Heart left ventricle (tissue), 16 donors: ENCODE measurements around the gene RPL38. TPM values are rescaled to one million over a fixed set of nuclear protein-coding genes. Genes with fewer than 3 reads are reported as not detected.

Experiments used
- ATAC-seq, 4 donors: fragments of 200-7000 bp; cut with Tn5 transposase; one replicate each; pipeline ENCODE4 v1.9.1; 2020 to 2022; ENCODE audit warnings: moderate library complexity in 4 of 4, mild to moderate bottlenecking in 3 of 4, moderate number of reproducible peaks in 1 of 4
- DNase-seq, 5 donors: peaks; one replicate each; pipeline ENCODE4 v3.0.0-alpha.2; 2020
- H3K27ac ChIP-seq, 12 donors: fragments of 200-600 bp; sonication (generic) in 4 of 12; one replicate each; pipeline versions ENCODE4 v1.5.0 to v1.8.0; 2016 to 2022; ENCODE audit warnings: mild to moderate bottlenecking in 2 of 12
- H3K27me3 ChIP-seq, 9 donors: fragments of 200-600 bp; sonication (generic) in 2 of 9; one replicate each; pipeline versions ENCODE4 v1.5.1 to v1.8.0; 2016 to 2022; ENCODE audit warnings: mild to moderate bottlenecking in 3 of 9
- H3K36me3 ChIP-seq, 9 donors: fragments of 200-600 bp; sonication (generic) in 2 of 9; one replicate each; pipeline versions ENCODE4 v1.5.0 to v1.8.0; 2018 to 2022; ENCODE audit warnings: mild to moderate bottlenecking in 2 of 9
- H3K4me1 ChIP-seq, 12 donors: fragments of 200-600 bp; sonication (generic) in 4 of 12; one replicate each; pipeline versions ENCODE4 v1.5.0 to v1.8.0; 2016 to 2022; ENCODE audit warnings: mild to moderate bottlenecking in 3 of 12
- H3K4me3 ChIP-seq, 12 donors: fragments of 200-600 bp; sonication (generic) in 4 of 12; one replicate each; pipeline versions ENCODE4 v1.5.0 to v1.8.0; 2017 to 2022; ENCODE audit warnings: mild to moderate bottlenecking in 9 of 12, moderate library complexity in 4 of 12
- H3K9me3 ChIP-seq, 12 donors: fragments of 200-600 bp; sonication (generic) in 4 of 12; one replicate each; pipeline versions ENCODE4 v1.5.0 to v1.8.0; 2016 to 2022; ENCODE audit warnings: mild to moderate bottlenecking in 1 of 12
- CTCF ChIP-seq, 12 donors: fragments of 200-600 bp; sonication (generic) in 4 of 12; IDR thresholded peaks; one replicate each; pipeline versions ENCODE4 v1.5.0 to v1.8.0; 2018 to 2022; ENCODE audit warnings: antibody characterized with exemption in 12 of 12, mild to moderate bottlenecking in 5 of 12
- POLR2A ChIP-seq, 2 donors: fragments of 450-650 bp; IDR thresholded peaks; one replicate each; pipeline ENCODE4 v1.6.1; 2017; ENCODE audit warnings: antibody characterized with exemption in 2 of 2, mild to moderate bottlenecking in 2 of 2, moderate library complexity in 2 of 2
- WGBS, 4 donors: extraction: QIAGEN DNeasy Blood & Tissue Kit in 2 of 4; methylation state at CpG; one replicate each; pipeline versions ENCODE4 v1.1.5 to v1.1.7; 2013 to 2018; 5-methylcytosine and 5-hydroxymethylcytosine counted together
- intact Hi-C, 10 donors: fragments of 100-400 bp; cut with DNase I; formaldehyde crosslinking; loops; one replicate each; pipeline versions ENCODE4 v1.11.1 to v1.14.2; 2022
- polyA plus RNA-seq, 2 donors: library from polyadenylated mRNA; stranded (reverse); fragments of 200-250 nt; gene quantifications; one replicate each; pipeline ENCODE4 v1.2.3, GENCODE V29; 2013
- total RNA-seq, 9 donors: library from RNA; depleted of rRNA in 2 of 9; stranded (reverse); fragments of >200 nt in 2 of 9; fragmentation: NEBNext Ultra II Directional in 3 of 9; extraction: Animal tissue kit (Norgen Biotek cat#: 25700) in 3 of 9; gene quantifications; one replicate each; pipeline versions ENCODE4 v1.1.0 to v1.2.4, GENCODE V29; 2016 to 2023
- donor health status: ischemic (EF 13 %, LVEDD 7.1; RV severe dilation, severe dysfunction).
- donor health status: healthy with polysubstance abuse.
- donor health status: DM: no; HTN: yes; CAD: no.
- donor health status: DM: no; HTN: no; CAD: no.
- donor health status: ischemic (EF 25% LVEDD 6.9; RV normal size, moderate dysfunction).
- donor health status: ischemic (EF 25% LVEDD 5.7; RV mildly dilated, moderate dysfunction).
- donor health status: healthy.
- donor health status: DM: yes; HTN: yes; CAD: no.
- donor health status: ischemic (EF 35%, LVEDD 5.7; RV mildly dilated, moderate dysfunction).
- donor health status: nonischemic (EF 11% LVEDD 7.7; RV severe dilation, severe dysfunction).
- donor health status: DM: yes; HTN: yes; CAD: no.
- donor health status: PGD.
- donor health status: ischemic (EF 29% LVEDD 5.4; RV normal size, mild dysfunction).
- donor health status: nonischemic (EF 23%, LVEDD 6.1; RV moderate dilation, normal function).

RPL38 gene
- total and polyA plus RNA-seq, 11 donors: 244 to 1,830 (median 740) TPM

GRCh38 chr17:74192950-74193781 is 10.3 kb upstream of the RPL38 start:
- peak; percentile 43 to 79 (median 56) for DNase-seq
- Histone ChIP-seq H3K27ac (no peak overlapping the region), H3K4me3 (no peak overlapping the region), H3K27me3 (peaks cover 0 to 38% (median 17%) of the 10 kb centered on the region in 9 donors), H3K36me3 (no peaks in the 10 kb centered on the region), H3K4me1 (peaks cover 0 to 9% (median 0%) of the 10 kb centered on the region in 12 donors), H3K9me3 (no peaks in the 10 kb centered on the region)
- TF ChIP-seq POLR2A (IDR thresholded peaks at IDR 0.05): no peak
- 47 to 64% (median 50%) methylated on average over 11 to 12 of the region's 12 CpGs for WGBS, 4 donors
- ATAC-seq: peak in 3 of 4 donors; percentile 57 to 74 (median 73)
- intact Hi-C loops: no loop called here

GRCh38 chr17:74194682-74195081 is 8.8 kb upstream of the RPL38 start:
- WGBS, 4 donors: 66 to 72% (median 71%) methylated on average over 9 of the region's 9 CpGs
- no peaks in the 10 kb centered on the region for H3K9me3 ChIP-seq
- H3K4me1 ChIP-seq: peaks cover 0 to 20% (median 2%) of the 10 kb centered on the region in 12 donors
- ATAC-seq (no peak), DNase-seq (no peak)
- no peak overlapping the region for H3K4me3 ChIP-seq
- H3K27me3 ChIP-seq: peaks cover 0 to 44% (median 17%) of the 10 kb centered on the region in 9 donors
- intact Hi-C loops: no loop called here
- TF ChIP-seq POLR2A (IDR thresholded peaks at IDR 0.05): no peak
- TF ChIP-seq CTCF (IDR thresholded peaks at IDR 0.05): no peak
- H3K27ac ChIP-seq: no peak overlapping the region
- H3K36me3 ChIP-seq: no peaks in the 10 kb centered on the region

DNA sequence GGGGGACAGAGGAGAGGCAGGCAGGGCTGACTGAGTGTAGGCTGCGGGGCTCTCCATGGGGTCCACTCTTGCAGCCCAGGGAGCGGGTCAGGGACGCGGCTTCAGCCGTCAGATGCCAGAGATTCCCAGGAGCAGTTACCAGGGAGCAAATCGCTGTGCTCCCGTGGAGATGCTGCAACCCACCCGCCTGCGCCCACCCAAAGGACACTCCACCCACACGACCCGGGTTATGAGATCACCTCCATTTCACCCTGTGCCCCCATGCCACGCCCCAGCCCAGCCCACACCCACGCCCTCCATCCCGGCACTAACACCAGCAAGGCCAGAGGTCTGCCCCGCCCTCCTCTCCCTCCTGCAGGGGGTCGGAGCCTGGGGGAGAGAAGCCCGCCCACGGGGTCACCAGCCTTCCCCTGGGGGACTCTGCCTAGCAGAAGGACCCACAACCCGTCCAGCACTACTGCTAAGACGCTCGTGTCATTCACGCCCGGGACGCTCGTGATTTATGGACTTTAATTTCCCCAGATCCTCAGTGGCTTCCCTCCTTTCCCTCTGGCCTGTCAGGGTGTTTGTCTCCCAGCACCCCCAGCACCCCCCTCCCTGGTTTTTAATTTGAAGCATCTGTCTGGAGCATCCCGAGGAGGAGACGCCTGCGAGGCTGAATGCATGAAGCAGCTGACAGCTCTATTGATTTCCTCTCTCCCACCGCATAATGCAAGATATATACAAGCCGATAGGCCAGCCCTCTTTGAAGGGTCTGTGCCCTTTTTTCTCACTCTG is 6.7 kb upstream of the RPL38 start:
- Histone ChIP-seq H3K4me3 (no peak overlapping the region), H3K27me3 (peaks cover 0 to 60% (median 33%) of the 10 kb centered on the region in 9 donors), H3K4me1 (peaks cover 0 to 22% (median 2%) of the 10 kb centered on the region in 12 donors), H3K9me3 (no peaks in the 10 kb centered on the region), H3K27ac (no peak overlapping the region), H3K36me3 (no peaks in the 10 kb centered on the region)
- DNase-seq (no peak), ATAC-seq (no peak)
- WGBS, 4 donors: 43 to 51% (median 50%) methylated on average over 26 to 30 of the region's 30 CpGs
- no peak for TF ChIP-seq CTCF (IDR thresholded peaks at IDR 0.05)
- no peak for TF ChIP-seq POLR2A (IDR thresholded peaks at IDR 0.05)
- intact Hi-C loops: no loop called here

DNA sequence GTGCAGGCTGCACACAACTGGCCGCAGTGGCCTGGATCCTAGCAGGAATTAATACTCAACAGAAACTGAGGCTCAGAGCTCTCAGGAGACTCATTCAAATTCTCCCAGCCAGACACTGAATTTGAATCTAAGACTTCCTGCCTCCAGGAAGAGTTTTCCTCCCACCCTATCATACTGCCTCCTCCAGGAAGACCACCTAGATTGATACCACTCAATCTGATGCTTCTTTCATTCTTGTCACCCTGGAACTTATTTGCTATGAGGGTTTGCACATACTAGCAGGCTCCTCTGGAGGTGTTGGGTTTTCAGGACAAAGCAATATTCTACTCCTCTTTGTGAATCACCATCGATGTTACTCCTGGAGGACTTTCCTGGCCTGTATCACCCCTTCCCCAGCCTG is 5.7 kb upstream of the RPL38 start:
- H3K27me3 ChIP-seq: peaks cover 0 to 59% (median 33%) of the 10 kb centered on the region in 9 donors
- ATAC-seq: no peak
- H3K36me3 ChIP-seq: no peaks in the 10 kb centered on the region
- TF ChIP-seq POLR2A (IDR thresholded peaks at IDR 0.05) (no peak), CTCF (IDR thresholded peaks at IDR 0.05) (no peak)
- no peaks in the 10 kb centered on the region for H3K9me3 ChIP-seq
- H3K4me1 ChIP-seq: peaks cover 0 to 18% (median 3%) of the 10 kb centered on the region in 12 donors
- intact Hi-C loops: no loop called here
- WGBS, 4 donors: 93 to 96% (median 94%) methylated on average over 2 of the region's 2 CpGs
- DNase-seq: no peak
- H3K4me3 ChIP-seq: no peak overlapping the region
- no peak overlapping the region for H3K27ac ChIP-seq
